Transverse colon (tissue), 4 donors: ENCODE measurements around the gene CCNDBP1.

Experiments
- CTCF ChIP-seq, 5 experiments: fragments of 200-600 bp in 3 of 5; fragments of 450-650 bp in 2 of 5; sonication (generic) in 3 of 5; IDR thresholded peaks; 1 replicate in 2 of 5; 2 replicates in 3 of 5; pipeline ENCODE4 v1.5.1; 2016 to 2017; ENCODE audit warnings: antibody characterized with exemption in 5 of 5, inconsistent platforms in 3 of 5, mild to moderate bottlenecking in 2 of 5, moderate library complexity in 1 of 5
- POLR2A ChIP-seq: fragments of 450-650 bp; IDR thresholded peaks from one replicate; pipeline ENCODE4 v1.6.1; 2016; ENCODE audit warnings: antibody characterized with exemption, mild to moderate bottlenecking, moderate library complexity
- POLR2AphosphoS5 ChIP-seq, 3 donors: sonication (generic); formaldehyde crosslinking; IDR thresholded peaks; one replicate each; pipeline ENCODE4 v1.6.1; 2016; ENCODE audit warnings: antibody characterized with exemption in 3 of 3

GRCh38 chr15:43220991-43221403, 35.8 kb downstream of the CCNDBP1 start, which contains the start of gene EPB42:
- TF ChIP-seq POLR2AphosphoS5 (IDR thresholded peaks at IDR 0.05) = no peak
- no peak for TF ChIP-seq CTCF (IDR thresholded peaks at IDR 0.05)
- TF ChIP-seq POLR2A = no peak
